ENCODE data around the gene INTS6L.

The INTS6L gene

GRCh38 chrX:135629342-135629741 lies 108.9 kb downstream of the INTS6L start:
- DNase-seq, result no peak

All from activated naive CD4-positive, alpha-beta T cell treated with anti-CD3 and anti-CD28 coated beads, Interleukin-2, amount 50 U/mL, for 16 hours (primary cell).